HUES64 (cell line): Measurements from ENCODE around the gene AP1S2.

Experiments used
- H3K27ac ChIP-seq: 2 replicates; pipeline ENCODE4 v1.7.0; 2013; ENCODE audit warnings: low read depth, low read length, inconsistent platforms
- H3K27me3 ChIP-seq: 2 replicates; pipeline ENCODE4 v1.6.1; 2013; ENCODE audit warnings: mild to moderate bottlenecking, low read length; ENCODE audit not compliant: insufficient read depth
- H3K36me3 ChIP-seq: 2 replicates; pipeline ENCODE4 v1.6.1; 2013; ENCODE audit warnings: mild to moderate bottlenecking, low read length; ENCODE audit not compliant: insufficient read depth
- H3K4me1 ChIP-seq: 2 replicates; pipeline ENCODE4 v1.6.1; 2013; ENCODE audit warnings: mild to moderate bottlenecking, low read length, moderate library complexity; ENCODE audit not compliant: insufficient read depth
- H3K4me3 ChIP-seq: 2 replicates; pipeline ENCODE4 v1.5.1; 2013; ENCODE audit warnings: mild to moderate bottlenecking, low read length, moderate library complexity
- H3K9ac ChIP-seq: 2 replicates; pipeline ENCODE4 v1.6.1; 2013; ENCODE audit warnings: mild to moderate bottlenecking, low read depth, low read length
- H3K9me3 ChIP-seq: 2 replicates; pipeline ENCODE4 v1.6.1; 2013; ENCODE audit warnings: low read depth, low read length; ENCODE audit not compliant: insufficient read depth
- WGBS: fragments of 150-250, 120-280 bp; methylation state at CpG from one replicate; pipeline ENCODE4 v1.1.7; 2013; ENCODE audit warnings: missing lambda C conversion rate; 5-methylcytosine and 5-hydroxymethylcytosine counted together

The AP1S2 gene

GRCh38 chrX:15804563-15804962, 50.0 kb downstream of the AP1S2 start:
- H3K27me3 ChIP-seq = no peaks in the 10 kb centered on the region
- H3K27ac ChIP-seq = no peak overlapping the region
- H3K36me3 ChIP-seq = peaks cover 53% of the 10 kb centered on the region
- no peaks in the 10 kb centered on the region for H3K4me1 ChIP-seq
- no peaks in the 10 kb centered on the region for H3K9me3 ChIP-seq
- no peak overlapping the region for H3K4me3 ChIP-seq
- H3K9ac ChIP-seq = no peak overlapping the region

DNA sequence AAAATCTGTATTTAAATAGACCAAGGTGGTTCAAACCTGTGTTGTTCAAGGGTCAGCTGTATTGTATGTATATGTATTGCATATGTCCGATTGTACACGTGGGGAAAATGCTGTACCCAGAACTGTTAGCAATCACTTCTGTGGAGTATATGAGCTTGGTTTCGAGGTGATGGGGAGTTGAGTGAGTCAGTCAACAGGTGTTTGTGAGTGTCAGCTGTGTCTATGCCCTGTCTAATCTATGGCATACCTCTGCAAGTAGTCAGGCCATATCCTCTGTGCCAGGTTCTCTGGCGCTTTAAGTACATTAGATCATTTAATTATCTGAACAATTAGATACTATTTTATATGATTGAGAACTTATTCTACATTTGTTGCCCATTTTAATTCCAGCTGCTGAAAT, 56.9 kb downstream of the AP1S2 start:
- Histone ChIP-seq H3K9ac (no peak overlapping the region), H3K4me1 (no peaks in the 10 kb centered on the region), H3K9me3 (no peaks in the 10 kb centered on the region), H3K36me3 (peaks cover 24% of the 10 kb centered on the region), H3K4me3 (no peak overlapping the region), H3K27ac (no peak overlapping the region), H3K27me3 (no peaks in the 10 kb centered on the region)
- 90% methylated on average over 3 of the region's 4 CpGs for WGBS

GRCh38 chrX:15790769-15791290, 63.8 kb downstream of the AP1S2 start:
- no peaks in the 10 kb centered on the region for H3K4me1 ChIP-seq
- H3K36me3 ChIP-seq = peaks cover 4% of the 10 kb centered on the region; the same call in 1 of the 2 replicates
- H3K4me3 ChIP-seq = peak overlapping the region; percentile 84
- no peaks in the 10 kb centered on the region for H3K9me3 ChIP-seq
- no peaks in the 10 kb centered on the region for H3K27me3 ChIP-seq
- H3K9ac ChIP-seq = peak overlapping the region; percentile 65
- WGBS = 2% methylated on average over 13 of the region's 15 CpGs
- peak overlapping the region; percentile 50; the same call in 1 of the 2 replicates for H3K27ac ChIP-seq

GRCh38 chrX:15789979-15790768, 64.4 kb downstream of the AP1S2 start, which contains the start of gene ZRSR2:
ZRSR2 (plus strand) TSS chrX:15790484; CDS start chrX:15790496, 12 bp downstream.
- 1% methylated on average over 55 of the region's 55 CpGs for WGBS
- Histone ChIP-seq H3K9me3 (no peaks in the 10 kb centered on the region), H3K9ac (peak within 1 kb of the TSS; percentile 71), H3K27ac (peak within 1 kb of the TSS; percentile 50; the same call in 1 of the 2 replicates), H3K27me3 (no peaks in the 10 kb centered on the region), H3K4me3 (peak within 1 kb of the TSS; percentile 84), H3K36me3 (peaks cover 6% of the 10 kb centered on the region; the same call in 1 of the 2 replicates), H3K4me1 (no peaks in the 10 kb centered on the region)

- Histone ChIP-seq H3K4me3 (no peak overlapping the region), H3K9me3 (no peaks in the 10 kb centered on the region), H3K27ac (no peak overlapping the region), H3K36me3 (peaks cover 7% of the 10 kb centered on the region; the same call in 1 of the 2 replicates), H3K27me3 (no peaks in the 10 kb centered on the region), H3K9ac (no peak overlapping the region), H3K4me1 (no peaks in the 10 kb centered on the region)
- WGBS = 90% methylated on average over 3 of the region's 3 CpGs
Observed at GRCh38 chrX:15786915-15787314, 67.7 kb downstream of the AP1S2 start.

DNA sequence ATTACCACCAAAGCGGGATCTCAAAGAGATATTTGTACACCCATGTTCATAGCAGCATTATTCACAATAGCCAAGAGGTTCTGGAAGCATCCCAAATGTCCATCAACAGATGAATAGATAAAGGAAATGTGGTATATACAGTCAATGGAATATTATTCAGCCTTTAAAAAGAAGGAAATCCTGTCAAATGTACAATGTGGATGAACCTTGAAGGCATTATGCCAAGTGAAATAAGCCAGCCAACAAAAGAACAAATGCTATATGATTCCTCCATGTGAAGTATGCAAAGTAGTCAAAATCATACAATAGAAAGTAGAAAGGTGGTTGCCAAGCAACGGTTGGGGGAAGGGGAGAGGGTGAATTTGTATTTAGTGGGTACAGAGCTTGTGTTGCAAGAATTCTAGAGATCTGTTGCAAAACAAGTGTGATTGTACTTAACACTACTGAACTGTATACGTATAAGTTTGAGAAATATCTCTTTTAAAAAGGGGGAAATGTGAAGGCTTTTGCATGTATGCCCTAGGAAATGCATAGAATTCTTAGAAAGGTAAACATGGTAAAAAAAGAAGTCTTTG, 69.3 kb downstream of the AP1S2 start:
- no peaks in the 10 kb centered on the region for H3K4me1 ChIP-seq

DNA sequence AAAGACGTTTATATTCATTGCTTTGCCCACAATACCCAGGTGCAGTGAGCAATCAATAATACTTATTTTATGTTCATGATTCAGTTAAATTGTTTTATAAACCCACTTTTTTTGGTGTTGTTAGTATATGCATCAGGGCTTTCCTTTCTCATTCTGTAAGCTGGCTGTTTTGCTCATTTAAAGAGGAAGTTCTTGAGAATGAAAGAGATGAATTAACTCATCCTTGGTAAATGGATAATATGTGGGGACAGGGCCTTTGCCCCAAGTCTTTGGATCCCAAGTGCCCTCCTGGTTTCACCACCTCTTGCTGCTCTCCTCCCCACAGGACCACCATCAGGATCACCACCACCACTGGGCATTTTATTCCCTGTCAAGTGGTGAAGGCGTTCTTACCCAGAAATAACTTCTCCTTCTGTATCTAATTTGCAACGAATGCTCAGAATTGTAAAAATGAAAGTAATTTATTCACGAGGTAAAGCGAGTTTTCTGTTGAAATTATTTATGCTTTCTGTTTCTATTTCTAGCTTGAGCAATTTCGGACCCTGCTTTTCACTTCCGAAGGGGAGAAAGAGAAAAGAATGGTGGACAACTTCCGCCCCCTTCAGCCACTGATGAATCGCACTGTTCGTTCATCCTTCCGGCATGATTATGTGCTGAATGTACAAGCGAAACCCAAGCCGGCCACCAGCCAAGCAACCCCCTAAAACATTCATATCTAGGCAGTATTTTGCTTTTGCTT, 72.5 kb downstream of the AP1S2 start:
- Histone ChIP-seq H3K27ac (no peak overlapping the region), H3K9ac (no peak overlapping the region), H3K4me3 (no peak overlapping the region), H3K9me3 (no peaks in the 10 kb centered on the region), H3K27me3 (no peaks in the 10 kb centered on the region), H3K4me1 (no peaks in the 10 kb centered on the region), H3K36me3 (peaks cover 21% of the 10 kb centered on the region)
- 85% methylated on average over 11 of the region's 13 CpGs for WGBS

More for the DNA sequence above, 69.3 kb downstream of the AP1S2 start:
- H3K27ac ChIP-seq = no peak overlapping the region
- peaks cover 7% of the 10 kb centered on the region; the same call in 1 of the 2 replicates for H3K36me3 ChIP-seq
- H3K27me3 ChIP-seq = no peaks in the 10 kb centered on the region
- H3K4me3 ChIP-seq = no peak overlapping the region
- WGBS = 89% methylated on average over 3 of the region's 3 CpGs
- no peak overlapping the region for H3K9ac ChIP-seq
- H3K9me3 ChIP-seq = no peaks in the 10 kb centered on the region
